Measurements from ENCODE around the gene CD300H.
A peak's percentile ranks its signal among the peaks of the same experiment; 100 is the strongest.
"Not testable (repeated sequence)": the region's sequence is repeated elsewhere in the genome, so short reads cannot be mapped to it uniquely, and the experiment has no call there.

CD300H gene

GRCh38 chr17:74526681-74527080 is 40.6 kb downstream of the CD300H start:
- no peak for DNase-seq (ENCODE audit: low spot score)

- DNase-seq (ENCODE audit: low spot score), result no peak
Observed at GRCh38 chr17:74525781-74526288, 41.5 kb downstream of the CD300H start.

GRCh38 chr17:74525465-74525725 is 41.9 kb downstream of the CD300H start:
- DNase-seq (ENCODE audit: low spot score), result no peak

GRCh38 chr17:74524653-74525464 is 42.5 kb downstream of the CD300H start:
- no peak for DNase-seq (ENCODE audit: low spot score)

GRCh38 chr17:74523308-74523707 is 44.0 kb downstream of the CD300H start:
- DNase-seq (ENCODE audit: low spot score), result no peak

GRCh38 chr17:74522381-74523105 is 44.8 kb downstream of the CD300H start:
- DNase-seq (ENCODE audit: low spot score), result no peak

GRCh38 chr17:74521701-74522201 is 45.6 kb downstream of the CD300H start:
- DNase-seq (ENCODE audit: low spot score), result no peak

GRCh38 chr17:74520790-74521480 is 46.4 kb downstream of the CD300H start:
- no peak for DNase-seq (ENCODE audit: low spot score)

GRCh38 chr17:74520016-74520434 is 47.3 kb downstream of the CD300H start:
- DNase-seq (ENCODE audit: low spot score), result no peak

- not testable (repeated sequence) for DNase-seq (ENCODE audit: low spot score)
Observed at GRCh38 chr17:74518413-74518981, 48.8 kb downstream of the CD300H start.

GRCh38 chr17:74516561-74517328 is 50.6 kb downstream of the CD300H start:
- no peak for DNase-seq (ENCODE audit: low spot score)

- no peak for DNase-seq (ENCODE audit: low spot score)
Observed at GRCh38 chr17:74515941-74516340, 51.4 kb downstream of the CD300H start.

- no peak for DNase-seq (ENCODE audit: low spot score)
Observed at GRCh38 chr17:74514632-74515334, 52.5 kb downstream of the CD300H start.

GRCh38 chr17:74513987-74514631 is 53.2 kb downstream of the CD300H start:
- peak; percentile 4 for DNase-seq (ENCODE audit: low spot score)

- no peak for DNase-seq (ENCODE audit: low spot score)
Observed at GRCh38 chr17:74512624-74513091, 54.7 kb downstream of the CD300H start.

GRCh38 chr17:74512036-74512435 is 55.3 kb downstream of the CD300H start:
- no peak for DNase-seq (ENCODE audit: low spot score)

Measured in hematopoietic multipotent progenitor cell treated with erythropoietin and hydrocortisone succinate and interleukin-3 and kit ligand, for 15 days (in vitro differentiated cells).